ENCODE measurements around the gene SHC1.

SHC1 gene

GRCh38 chr1:154967331-154967950 is 3.1 kb downstream of the SHC1 start:
- no peak for TF ChIP-seq CTCF (IDR thresholded peaks at IDR 0.05; ENCODE audit: low read depth, low read length)
- peaks cover 19% of the 10 kb centered on the region for H3K4me1 ChIP-seq
- no peaks in the 10 kb centered on the region for H3K9me3 ChIP-seq
- peaks cover 40% of the 10 kb centered on the region for H3K36me3 ChIP-seq
- DNase-seq, result no peak
- no peaks in the 10 kb centered on the region for H3K27me3 ChIP-seq
- H3K4me3 ChIP-seq (ENCODE audit: low read depth, low read length), result no peak overlapping the region

DNA sequence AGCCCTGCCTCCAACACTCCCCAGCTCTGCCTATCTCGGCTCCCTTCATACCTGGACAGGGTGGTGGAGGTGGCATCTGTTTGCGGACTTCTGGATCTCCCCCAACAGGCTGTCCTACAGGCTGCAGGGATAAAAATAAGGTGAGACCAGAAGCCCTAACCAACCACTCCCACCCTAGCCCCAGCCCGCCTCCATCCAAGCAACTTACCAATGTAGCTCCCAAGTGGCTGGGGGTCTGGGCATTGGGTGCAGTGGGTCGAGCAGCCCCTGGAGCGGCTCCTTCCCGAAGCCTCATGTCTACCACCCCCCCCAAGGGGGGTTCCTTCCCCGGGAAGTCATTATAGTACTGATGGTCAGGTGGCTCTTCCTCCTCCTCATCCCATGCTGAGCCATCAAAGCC is 4.4 kb downstream of the SHC1 start:
- no peak overlapping the region for H3K4me3 ChIP-seq (ENCODE audit: low read depth, low read length)
- peaks cover 40% of the 10 kb centered on the region for H3K36me3 ChIP-seq
- peaks cover 13% of the 10 kb centered on the region for H3K4me1 ChIP-seq
- H3K9me3 ChIP-seq, result no peaks in the 10 kb centered on the region
- H3K27me3 ChIP-seq, result no peaks in the 10 kb centered on the region
- DNase-seq, result no peak
- no peak for TF ChIP-seq CTCF (IDR thresholded peaks at IDR 0.05; ENCODE audit: low read depth, low read length)

- H3K27me3 ChIP-seq, result no peaks in the 10 kb centered on the region
- DNase-seq, result no peak
- no peaks in the 10 kb centered on the region for H3K9me3 ChIP-seq
- peaks cover 12% of the 10 kb centered on the region for H3K4me1 ChIP-seq
- no peak for TF ChIP-seq CTCF (IDR thresholded peaks at IDR 0.05; ENCODE audit: low read depth, low read length)
- peaks cover 44% of the 10 kb centered on the region for H3K36me3 ChIP-seq
- H3K4me3 ChIP-seq (ENCODE audit: low read depth, low read length), result no peak overlapping the region
Measured at GRCh38 chr1:154964359-154964758, 6.2 kb downstream of the SHC1 start.

DNA sequence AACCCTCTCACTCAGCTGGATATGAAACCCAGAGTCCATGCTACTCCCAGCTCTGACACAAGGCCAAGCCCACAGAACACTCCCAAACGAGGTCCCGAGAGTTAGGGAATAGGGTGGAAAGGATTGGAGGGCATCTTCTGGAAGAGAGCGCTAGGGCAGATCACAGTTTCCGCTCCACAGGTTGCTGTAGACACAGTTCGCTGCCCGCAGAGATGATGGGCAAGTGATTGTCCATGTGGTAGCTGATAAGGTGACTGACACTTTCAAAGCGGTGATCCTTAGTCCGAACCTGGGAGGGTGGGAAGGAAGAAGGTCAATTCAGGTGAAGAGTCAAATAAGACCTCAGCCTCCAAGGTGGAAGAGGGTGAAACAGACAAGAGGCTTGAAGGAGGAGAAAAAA is 6.9 kb downstream of the SHC1 start:
- DNase-seq, result no peak
- TF ChIP-seq CTCF (IDR thresholded peaks at IDR 0.05; ENCODE audit: low read depth, low read length), result no peak
- Histone ChIP-seq H3K4me3 (ENCODE audit: low read depth, low read length) (no peak overlapping the region), H3K27me3 (no peaks in the 10 kb centered on the region), H3K4me1 (peaks cover 8% of the 10 kb centered on the region), H3K36me3 (peaks cover 51% of the 10 kb centered on the region), H3K9me3 (no peaks in the 10 kb centered on the region)

GRCh38 chr1:154962795-154963330 is 7.7 kb downstream of the SHC1 start:
- Histone ChIP-seq H3K4me1 (peaks cover 3% of the 10 kb centered on the region), H3K4me3 (ENCODE audit: low read depth, low read length) (peak overlapping the region; percentile 83), H3K27me3 (no peaks in the 10 kb centered on the region), H3K36me3 (peaks cover 48% of the 10 kb centered on the region), H3K9me3 (no peaks in the 10 kb centered on the region)
- TF ChIP-seq CTCF (IDR thresholded peaks at IDR 0.05; ENCODE audit: low read depth, low read length), result no peak
- DNase-seq, result no peak

GRCh38 chr1:154962156-154962749 is 8.3 kb downstream of the SHC1 start:
- Histone ChIP-seq H3K9me3 (no peaks in the 10 kb centered on the region), H3K4me3 (ENCODE audit: low read depth, low read length) (peak overlapping the region; percentile 83), H3K36me3 (peaks cover 42% of the 10 kb centered on the region), H3K27me3 (no peaks in the 10 kb centered on the region), H3K4me1 (peaks cover 3% of the 10 kb centered on the region)
- no peak for TF ChIP-seq CTCF (IDR thresholded peaks at IDR 0.05; ENCODE audit: low read depth, low read length)
- DNase-seq, result no peak
